Parathyroid adenoma (tissue), 2 donors: ENCODE data around the gene FOXO1.

Experiments used
- H2AFZ ChIP-seq: fragments of 300-600 bp; sonication (generic); one replicate; pipeline ENCODE4 v1.7.0; 2017; ENCODE audit warnings: antibody characterized with exemption, mild to moderate bottlenecking
- H3K27ac ChIP-seq: fragments of 300-600 bp; sonication (generic); one replicate; pipeline ENCODE4 v1.7.0; 2017
- H3K27me3 ChIP-seq: fragments of 300-600 bp; sonication (generic); one replicate; pipeline ENCODE4 v1.7.0; 2017; ENCODE audit warnings: low read length; ENCODE audit not compliant: control insufficient read depth, insufficient read depth
- H3K36me3 ChIP-seq: fragments of 300-600 bp; sonication (generic); one replicate; pipeline ENCODE4 v1.7.0; 2017; ENCODE audit warnings: low read length; ENCODE audit not compliant: control insufficient read depth, insufficient read depth
- H3K4me1 ChIP-seq: fragments of 300-600 bp; sonication (generic); one replicate; pipeline ENCODE4 v1.7.0; 2017; ENCODE audit warnings: control low read depth
- H3K4me2 ChIP-seq: fragments of 300-600 bp; sonication (generic); one replicate; pipeline ENCODE4 v1.7.0; 2017; ENCODE audit warnings: low read length
- H3K4me3 ChIP-seq: fragments of 300-600 bp; sonication (generic); one replicate; pipeline ENCODE4 v1.7.0; 2017; ENCODE audit warnings: low read depth, low read length
- H3K79me2 ChIP-seq: fragments of 300-600 bp; sonication (generic); one replicate; pipeline ENCODE4 v1.7.0; 2017; ENCODE audit warnings: control low read depth
- H3K9ac ChIP-seq: fragments of 300-600 bp; sonication (generic); one replicate; pipeline ENCODE4 v1.7.0; 2017; ENCODE audit warnings: mild to moderate bottlenecking
- H3K9me3 ChIP-seq: fragments of 300-600 bp; sonication (generic); one replicate; pipeline ENCODE4 v1.7.0; 2017; ENCODE audit warnings: low read length; ENCODE audit not compliant: control insufficient read depth
- CTCF ChIP-seq: fragments of 300-600 bp; sonication (generic); IDR thresholded peaks from one replicate; pipeline ENCODE4 v1.7.0; 2017; ENCODE audit warnings: antibody characterized with exemption, mild to moderate bottlenecking
- donor health status: primary hyperparathyroidism.

FOXO1 gene

GRCh38 chr13:40657307-40657706, 9.1 kb downstream of the FOXO1 start:
- no peak overlapping the region for H3K27ac ChIP-seq
- H3K9ac ChIP-seq, result no peak overlapping the region

GRCh38 chr13:40656358-40656757, 10.1 kb downstream of the FOXO1 start:
- Histone ChIP-seq H3K9ac (no peak overlapping the region), H3K4me1 (no peaks in the 10 kb centered on the region), H3K4me2 (no peak overlapping the region), H3K27me3 (no peaks in the 10 kb centered on the region), H3K27ac (no peak overlapping the region), H3K36me3 (no peaks in the 10 kb centered on the region), H3K9me3 (no peaks in the 10 kb centered on the region), H3K4me3 (no peak overlapping the region), H3K79me2 (no peaks in the 10 kb centered on the region), H2AFZ (no peak overlapping the region)
- no peak for TF ChIP-seq CTCF

More at GRCh38 chr13:40657307-40657706, 9.1 kb downstream of the FOXO1 start:
- Histone ChIP-seq H3K4me2 (no peak overlapping the region), H3K79me2 (no peaks in the 10 kb centered on the region), H2AFZ (no peak overlapping the region), H3K27me3 (no peaks in the 10 kb centered on the region), H3K36me3 (no peaks in the 10 kb centered on the region), H3K4me3 (no peak overlapping the region), H3K9me3 (no peaks in the 10 kb centered on the region), H3K4me1 (no peaks in the 10 kb centered on the region)
- TF ChIP-seq CTCF, result no peak

GRCh38 chr13:40653527-40654318, 12.7 kb downstream of the FOXO1 start:
- H2AFZ ChIP-seq, result no peak overlapping the region
- TF ChIP-seq CTCF, result no peak
- no peaks in the 10 kb centered on the region for H3K27me3 ChIP-seq
- no peak overlapping the region for H3K9ac ChIP-seq
- H3K79me2 ChIP-seq, result no peaks in the 10 kb centered on the region
- no peaks in the 10 kb centered on the region for H3K36me3 ChIP-seq
- no peak overlapping the region for H3K4me3 ChIP-seq
- no peaks in the 10 kb centered on the region for H3K4me1 ChIP-seq
- H3K9me3 ChIP-seq, result no peaks in the 10 kb centered on the region
- H3K27ac ChIP-seq, result no peak overlapping the region
- H3K4me2 ChIP-seq, result no peak overlapping the region

- no peak for TF ChIP-seq CTCF
- Histone ChIP-seq H3K4me1 (no peaks in the 10 kb centered on the region), H3K4me2 (no peak overlapping the region)
These were observed 13.9 kb downstream of the FOXO1 start for GRCh38 chr13:40652588-40652940.

More at GRCh38 chr13:40652588-40652940, 13.9 kb downstream of the FOXO1 start:
- Histone ChIP-seq H3K9me3 (no peaks in the 10 kb centered on the region), H3K36me3 (no peaks in the 10 kb centered on the region), H3K27me3 (no peaks in the 10 kb centered on the region), H3K9ac (no peak overlapping the region), H3K4me3 (no peak overlapping the region), H3K27ac (no peak overlapping the region), H3K79me2 (no peaks in the 10 kb centered on the region), H2AFZ (no peak overlapping the region)
